ENCODE results near the gene MOB3B.
A peak's percentile ranks its signal among the peaks of the same experiment; 100 is the strongest.

MOB3B gene

GRCh38 chr9:27392451-27392850 is 137.2 kb downstream of the MOB3B start:
- TF ChIP-seq ZBTB49 (tag by site-specific recombination; IDR thresholded peaks at IDR 0.05; ENCODE audit: low read depth) = no peak
- no peak for TF ChIP-seq ZNF580 (tag by site-specific recombination; IDR thresholded peaks at IDR 0.05)
- no peak for TF ChIP-seq ZBTB26 (tag by site-specific recombination; optimal IDR thresholded peaks at IDR 0.05)
- Histone ChIP-seq H3K9me3 (ENCODE audit: control insufficient read depth, insufficient read depth, low read depth, low read length) (no peaks in the 10 kb centered on the region), H3K27ac (ENCODE audit: extremely low read depth, low read depth, low read length) (no peak overlapping the region), H3K4me3 (ENCODE audit: low read depth, low read length) (no peak overlapping the region), H3K36me3 (ENCODE audit: control insufficient read depth in 2 of 2, insufficient read depth in 1 of 2, low read length in 2 of 2) (no peaks in the 10 kb centered on the region), H3K4me1 (ENCODE audit: control insufficient read depth, insufficient read depth, low read length) (peaks cover 23% of the 10 kb centered on the region)
- CTCF ChIA-PET = no interaction called here
- POLR2A ChIA-PET = no interaction called here

- peaks cover 30% of the 10 kb centered on the region for H3K4me1 ChIP-seq (ENCODE audit: control insufficient read depth, insufficient read depth, low read length)
- CTCF ChIA-PET = interaction anchor here (0.6 to 1.2 kb wide), 5 partner anchors 9 to 336 kb away, joined by 3 read pairs; no protein-coding TSS in a partner anchor
- POLR2A ChIA-PET = no interaction called here
Observed at GRCh38 chr9:27391040-27391895, 138.3 kb downstream of the MOB3B start.

GRCh38 chr9:27388150-27388549 is 141.5 kb downstream of the MOB3B start:
- peaks cover 22% of the 10 kb centered on the region for H3K4me1 ChIP-seq (ENCODE audit: control insufficient read depth, insufficient read depth, low read length)
- no peak overlapping the region for H3K27ac ChIP-seq (ENCODE audit: extremely low read depth, low read depth, low read length)
- ChIA-PET CTCF (no interaction called here), POLR2A (no interaction called here)
- H3K4me3 ChIP-seq (ENCODE audit: low read depth, low read length) = no peak overlapping the region
- TF ChIP-seq SETDB1 (IDR thresholded peaks at IDR 0.05; ENCODE audit: insufficient read length, low read length) (no peak), ZNF513 (tag by site-specific recombination; IDR thresholded peaks at IDR 0.05) (no peak), ZNF747 (tag by site-specific recombination; IDR thresholded peaks at IDR 0.05) (no peak)
- H3K36me3 ChIP-seq (ENCODE audit: control insufficient read depth in 2 of 2, insufficient read depth in 1 of 2, low read length in 2 of 2) = no peaks in the 10 kb centered on the region
- H3K9me3 ChIP-seq (ENCODE audit: control insufficient read depth, insufficient read depth, low read depth, low read length) = no peaks in the 10 kb centered on the region

More at GRCh38 chr9:27391040-27391895, 138.3 kb downstream of the MOB3B start:
- Histone ChIP-seq H3K9me3 (ENCODE audit: control insufficient read depth, insufficient read depth, low read depth, low read length) (no peaks in the 10 kb centered on the region), H3K4me3 (ENCODE audit: low read depth, low read length) (no peak overlapping the region), H3K27ac (ENCODE audit: extremely low read depth, low read depth, low read length) (no peak overlapping the region), H3K36me3 (ENCODE audit: control insufficient read depth in 2 of 2, insufficient read depth in 1 of 2, low read length in 2 of 2) (no peaks in the 10 kb centered on the region)
- TF ChIP-seq ZNF26 (tag by site-specific recombination; IDR thresholded peaks at IDR 0.05) = peak; percentile 29; the same call in 1 of the 2 replicates
- TF ChIP-seq BCL6B (tag by site-specific recombination; IDR thresholded peaks at IDR 0.05) = no peak

Measured in HEK293 (cell line).